ENCODE data around the gene CRISPLD2.

DNA sequence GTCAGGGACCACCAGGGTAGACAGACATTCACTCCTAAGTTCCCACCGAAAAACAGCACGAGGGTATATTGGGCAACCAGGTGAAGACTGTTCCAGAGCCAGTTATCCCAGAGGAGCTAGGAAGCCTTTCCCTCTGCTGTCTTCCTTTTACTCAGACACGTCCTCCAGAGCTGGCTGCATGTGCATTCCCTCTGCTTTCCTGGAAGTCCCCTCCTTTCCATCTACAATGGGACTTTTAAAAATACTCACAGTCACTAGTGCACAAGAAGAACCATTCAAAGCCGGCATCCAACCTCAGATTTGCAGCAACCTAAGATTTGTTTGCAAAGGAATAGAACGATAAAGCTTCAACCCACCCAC lies 32.5 kb upstream of the CRISPLD2 start:
- no peak for TF ChIP-seq FOXM1 (IDR thresholded peaks at IDR 0.05; ENCODE audit: borderline replicate concordance, low read depth)
- TF ChIP-seq, protein P1, sequence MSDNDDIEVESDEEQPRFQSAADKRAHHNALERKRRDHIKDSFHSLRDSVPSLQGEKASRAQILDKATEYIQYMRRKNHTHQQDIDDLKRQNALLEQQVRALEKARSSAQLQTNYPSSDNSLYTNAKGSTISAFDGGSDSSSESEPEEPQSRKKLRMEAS (IDR thresholded peaks at IDR 0.05) = no peak
- TF ChIP-seq EP300 (IDR thresholded peaks at IDR 0.05; ENCODE audit: borderline replicate concordance) = no peak

Data from Ishikawa (cell line).